HCT116 (cell line): ENCODE results near the gene THRB. TPM values are rescaled to one million over a fixed set of nuclear protein-coding genes. Genes with fewer than 3 reads are reported as not detected.

Experiments
- ATAC-seq: fragments of 200-7000 bp; cut with Tn5 transposase; 2 replicates; pipeline ENCODE4 v1.9.1; 2020; ENCODE audit warnings: mild to moderate bottlenecking, moderate library complexity
- BruUV-seq: library from RNA; stranded (reverse); fragments of 400-500 nt; replicated peaks from 2 replicates; lab custom pipeline; 2021; lab: Mats Ljungman, UMichigan
- CTCF ChIA-PET: fragments of 300-600 bp; sonication (Branson Sonifier 250); formaldehyde crosslinking; loops from one replicate; lab custom pipeline; 2021; ENCODE audit warnings: antibody characterized with exemption; lab: Charles Lee
- POLR2A ChIA-PET: fragments of 300-600, 350-600 bp; sonication (Branson Sonifier 250); formaldehyde crosslinking; loops from one replicate; lab custom pipeline; 2021; ENCODE audit warnings: antibody characterized with exemption; lab: Charles Lee
- RAD21 ChIA-PET, 2 experiments: fragments of 300-600 bp; sonication (Branson Sonifier 250); formaldehyde crosslinking; loops; one replicate each; lab custom pipeline; 2023; ENCODE audit warnings: low total read pairs in 2 of 2; ENCODE audit not compliant: uncharacterized antibody in 2 of 2, unreplicated experiment in 2 of 2, low non-redundant PET in 1 of 2; lab: Charles Lee
- DNase-seq: peaks from one replicate; pipeline ENCODE4 v3.0.0-alpha.2; 2010; ENCODE audit warnings: low read depth, low spot score
- H2AFZ ChIP-seq: fragments of 200-600 bp; shearing (Covaris generic), sonication (generic); 2 replicates; pipeline ENCODE4 v1.6.1; 2017; ENCODE audit warnings: low read depth, mixed run types, mixed read lengths, antibody characterized with exemption, low read length; ENCODE audit not compliant: poor library complexity, severe bottlenecking
- H3K27ac ChIP-seq: 2 replicates; pipeline ENCODE4 v1.5.1; 2012; ENCODE audit warnings: low read depth, low read length
- H3K27me3 ChIP-seq: fragments of 200-600 bp; sonication (generic); 2 replicates; pipeline ENCODE4 v1.6.1; 2016; ENCODE audit warnings: mixed run types, low read length, mixed read lengths; ENCODE audit not compliant: insufficient read depth
- H3K36me3 ChIP-seq, 2 experiments: fragments of 200-500 bp in 1 of 2; fragments of 200-600 bp in 1 of 2; sonication (Bioruptor generic) in 1 of 2; sonication (generic) in 1 of 2; 2 replicates each; pipeline versions ENCODE4 v1.5.1 to v1.6.1; 2014 to 2016; ENCODE audit warnings: low read length in 2 of 2, inconsistent platforms in 1 of 2, mixed read lengths in 1 of 2, mixed run types in 1 of 2; ENCODE audit not compliant: insufficient read depth in 2 of 2, control insufficient read depth in 1 of 2
- H3K4me1 ChIP-seq, 2 experiments: fragments of 200-600 bp in 1 of 2; sonication (generic) in 1 of 2; 2 replicates each; pipeline versions ENCODE4 v1.5.1 to v1.6.1; 2012 to 2017; ENCODE audit warnings: low read length in 2 of 2, inconsistent platforms in 1 of 2, mild to moderate bottlenecking in 1 of 2, mixed read lengths in 1 of 2, mixed run types in 1 of 2, moderate library complexity in 1 of 2; ENCODE audit not compliant: insufficient read depth in 2 of 2, control insufficient read depth in 1 of 2
- H3K4me2 ChIP-seq: fragments of 200-600 bp; sonication (generic); 2 replicates; pipeline ENCODE4 v1.6.1; 2017; ENCODE audit warnings: mixed run types, low read length, mixed read lengths
- H3K4me3 ChIP-seq, 2 experiments: fragments of 200-600 bp in 1 of 2; sonication (generic) in 1 of 2; replicated peaks in 1 of 2; 2 replicates each; pipeline ENCODE4 v1.5.1; 2011 to 2016; ENCODE audit warnings: low read length in 2 of 2, control low read depth in 1 of 2, low read depth in 1 of 2, mild to moderate bottlenecking in 1 of 2, mixed read lengths in 1 of 2, mixed run types in 1 of 2
- H3K79me2 ChIP-seq: fragments of 200-600 bp; sonication (generic); 2 replicates; pipeline ENCODE4 v1.6.1; 2017; ENCODE audit warnings: mild to moderate bottlenecking, mixed run types, low read length, moderate library complexity, mixed read lengths; ENCODE audit not compliant: insufficient read depth
- H3K9ac ChIP-seq: fragments of 200-600 bp; sonication (generic); 2 replicates; pipeline ENCODE4 v1.6.1; 2016; ENCODE audit warnings: low read length, mixed read lengths
- H3K9me2 ChIP-seq: fragments of 200-600 bp; sonication (generic), shearing (Covaris generic); 2 replicates; pipeline ENCODE4 v1.6.1; 2017; ENCODE audit warnings: mixed run types, mild to moderate bottlenecking, moderate library complexity; ENCODE audit not compliant: insufficient read depth
- H3K9me3 ChIP-seq, 2 experiments: fragments of 200-500 bp in 1 of 2; fragments of 200-600 bp in 1 of 2; sonication (Bioruptor generic) in 1 of 2; sonication (generic) in 1 of 2; 2 replicates each; pipeline ENCODE4 v1.6.1; 2014 to 2017; ENCODE audit warnings: low read length in 2 of 2, mixed read lengths in 2 of 2, inconsistent platforms in 1 of 2, low read depth in 1 of 2, mild to moderate bottlenecking in 1 of 2, mixed run types in 1 of 2, moderate library complexity in 1 of 2; ENCODE audit not compliant: control insufficient read depth in 1 of 2, insufficient read depth in 1 of 2
- H4K20me1 ChIP-seq: fragments of 200-600 bp; sonication (generic), shearing (Covaris generic); 2 replicates; pipeline ENCODE4 v1.6.1; 2017; ENCODE audit warnings: mixed run types, mild to moderate bottlenecking, moderate library complexity; ENCODE audit not compliant: insufficient read depth
- ATF3 ChIP-seq: IDR thresholded peaks from 2 replicates; pipeline ENCODE4 v1.6.1; 2012
- CBX3 ChIP-seq: IDR thresholded peaks from 2 replicates; pipeline ENCODE4 v1.6.1; 2012; ENCODE audit warnings: low read depth
- CEBPB ChIP-seq: IDR thresholded peaks from 2 replicates; pipeline ENCODE4 v1.6.1; 2012; ENCODE audit warnings: low read depth
- CTCF ChIP-seq, 3 experiments: fragments of 200-600 bp in 1 of 3; sonication (generic) in 1 of 3; IDR thresholded peaks in 2 of 3; conservative IDR thresholded peaks in 1 of 3; 2 replicates each; pipeline ENCODE4 v1.5.1; 2012 to 2017; ENCODE audit warnings: low read depth in 2 of 3, low read length in 2 of 3, antibody characterized with exemption in 1 of 3, borderline replicate concordance in 1 of 3, control low read depth in 1 of 3, mild to moderate bottlenecking in 1 of 3, mixed read lengths in 1 of 3, mixed run types in 1 of 3, moderate library complexity in 1 of 3; ENCODE audit not compliant: insufficient read depth in 1 of 3
- EGR1 ChIP-seq: IDR thresholded peaks from 2 replicates; pipeline ENCODE4 v1.6.1; 2012; ENCODE audit warnings: low read depth
- ELF1 ChIP-seq: IDR thresholded peaks from 2 replicates; pipeline ENCODE4 v1.6.1; 2012; ENCODE audit warnings: low read depth, borderline replicate concordance
- EZH2 ChIP-seq: fragments of 200-600 bp; sonication (generic); IDR thresholded peaks from 2 replicates; pipeline ENCODE4 v1.6.1; 2017; ENCODE audit warnings: antibody characterized with exemption, mixed run types
- FOSL1 ChIP-seq: IDR thresholded peaks from 2 replicates; pipeline ENCODE4 v1.6.1; 2012; ENCODE audit warnings: low read depth
- JUND ChIP-seq: IDR thresholded peaks from 2 replicates; pipeline ENCODE4 v1.6.1; 2012
- POLR2A ChIP-seq: IDR thresholded peaks from 2 replicates; pipeline ENCODE4 v1.7.0; 2011; ENCODE audit warnings: borderline replicate concordance; ENCODE audit not compliant: insufficient read depth, insufficient read length; ENCODE audit errors: extremely low read depth
- REST ChIP-seq: IDR thresholded peaks from 2 replicates; pipeline ENCODE4 v1.6.1; 2012; ENCODE audit warnings: low read depth
- SIN3A ChIP-seq: IDR thresholded peaks from 2 replicates; pipeline ENCODE4 v1.6.1; 2012; ENCODE audit warnings: low read depth
- SP1 ChIP-seq: IDR thresholded peaks from 2 replicates; pipeline ENCODE4 v1.6.1; 2012; ENCODE audit warnings: low read depth
- SRF ChIP-seq: IDR thresholded peaks from 2 replicates; pipeline ENCODE4 v1.6.1; 2012; ENCODE audit warnings: low read depth
- TCF7L2 ChIP-seq: IDR thresholded peaks from 2 replicates; pipeline ENCODE4 v1.7.0; 2011; ENCODE audit warnings: borderline replicate concordance, inconsistent platforms; ENCODE audit not compliant: insufficient read depth, insufficient read length; ENCODE audit errors: extremely low read depth
- ZFX ChIP-seq: fragments of 450-650 bp; IDR thresholded peaks from 2 replicates; pipeline ENCODE4 v1.6.1; 2017
- intact Hi-C: fragments of 100-400 bp; cut with micrococcal nuclease; formaldehyde crosslinking; loops from 2 replicates; pipeline ENCODE4 v1.10.0; 2022
- total RNA-seq: library from RNA; stranded (reverse); gene quantifications from one replicate; pipeline ENCODE4 v1.2.1, GENCODE V29; 2021; ENCODE audit not compliant: unreplicated experiment
- TF ChIP-seq, protein P1 (sequence below): IDR thresholded peaks from 2 replicates; pipeline ENCODE4 v1.6.1; 2011; ENCODE audit warnings: mild to moderate bottlenecking, low read length, moderate library complexity; ENCODE audit not compliant: insufficient replicate concordance; ENCODE audit errors: extremely low read depth

The THRB gene
- total RNA-seq, 1 experiment from 2014 or later = 2.5 TPM

DNA sequence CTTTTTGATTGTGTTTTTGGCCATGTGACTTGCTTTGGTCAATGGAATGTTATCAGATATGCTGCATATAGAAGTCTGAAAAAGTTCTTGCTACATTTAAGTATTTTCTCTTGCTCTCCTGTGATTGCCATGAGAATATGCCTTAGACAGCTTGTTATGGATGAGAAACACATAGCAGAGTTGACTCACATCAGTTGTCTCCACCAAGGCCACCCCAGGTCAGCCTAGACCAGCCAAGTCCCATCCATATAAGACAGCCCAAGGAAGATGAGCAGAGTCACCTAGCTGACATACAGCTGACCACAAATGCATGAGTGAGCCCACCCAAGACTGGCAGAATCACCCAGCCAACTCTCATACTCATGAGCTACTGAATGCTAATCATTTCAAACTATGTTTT lies 153.0 kb downstream of the THRB start (continued):
- TF ChIP-seq REST (no peak), ATF3 (no peak), ELF1 (no peak)

DNA sequence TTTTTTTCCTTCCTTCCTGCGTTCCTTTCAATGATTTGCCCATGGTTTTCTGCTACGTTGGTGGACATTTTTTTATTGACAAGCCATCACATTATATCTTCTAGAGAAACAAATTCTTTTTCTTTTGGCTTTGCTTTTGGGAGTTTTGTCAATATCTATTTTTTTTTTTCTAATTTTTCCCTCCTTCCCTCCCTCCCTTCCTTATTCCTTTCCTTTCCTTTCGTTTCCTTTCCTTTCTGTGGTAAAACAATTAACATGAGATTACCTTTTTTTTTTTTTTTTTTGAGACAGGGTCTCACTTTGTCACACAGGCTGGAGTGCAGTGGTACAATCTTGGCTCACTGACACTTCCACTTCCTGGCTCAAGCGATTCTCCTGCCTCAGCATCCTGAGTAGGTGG lies 153.7 kb downstream of the THRB start:
- ATAC-seq (no peak), DNase-seq (no peak)
- RAD21 ChIA-PET = no interaction called here
- no peaks in the 10 kb centered on the region for H3K79me2 ChIP-seq
- no peaks in the 10 kb centered on the region for H4K20me1 ChIP-seq
- H3K27me3 ChIP-seq = no peaks in the 10 kb centered on the region
- POLR2A ChIA-PET = no interaction called here
- no peak overlapping the region for H3K9ac ChIP-seq
- intact Hi-C loops = no loop called here
- no peaks in the 10 kb centered on the region for H3K9me2 ChIP-seq
- H3K4me3 ChIP-seq = no peak overlapping the region
- no TSS peak for BruUV-seq
- H3K36me3 ChIP-seq = no peaks in the 10 kb centered on the region
- H3K27ac ChIP-seq = no peak overlapping the region
- no peak overlapping the region for H2AFZ ChIP-seq
- H3K4me2 ChIP-seq = no peak overlapping the region
- no peaks in the 10 kb centered on the region for H3K4me1 ChIP-seq
- H3K9me3 ChIP-seq = no peaks in the 10 kb centered on the region
- CTCF ChIA-PET = no interaction called here
- TF ChIP-seq SIN3A (no peak), SRF (no peak), CEBPB (no peak), CTCF (IDR thresholded peaks at IDR 0.05 in 2 of 3, conservative IDR thresholded peaks at IDR 0.05 in 1 of 3; ENCODE audit: borderline replicate concordance in 1 of 3, insufficient read depth in 1 of 3, low read depth in 2 of 3, low read length in 2 of 3) (no peak), CBX3 (no peak), FOSL1 (no peak), POLR2A (no peak), EGR1 (no peak), ZFX (no peak), ATF3 (no peak), ELF1 (no peak), SP1 (no peak), TCF7L2 (no peak), JUND (no peak), EZH2 (no peak)
- TF ChIP-seq, protein P1, sequence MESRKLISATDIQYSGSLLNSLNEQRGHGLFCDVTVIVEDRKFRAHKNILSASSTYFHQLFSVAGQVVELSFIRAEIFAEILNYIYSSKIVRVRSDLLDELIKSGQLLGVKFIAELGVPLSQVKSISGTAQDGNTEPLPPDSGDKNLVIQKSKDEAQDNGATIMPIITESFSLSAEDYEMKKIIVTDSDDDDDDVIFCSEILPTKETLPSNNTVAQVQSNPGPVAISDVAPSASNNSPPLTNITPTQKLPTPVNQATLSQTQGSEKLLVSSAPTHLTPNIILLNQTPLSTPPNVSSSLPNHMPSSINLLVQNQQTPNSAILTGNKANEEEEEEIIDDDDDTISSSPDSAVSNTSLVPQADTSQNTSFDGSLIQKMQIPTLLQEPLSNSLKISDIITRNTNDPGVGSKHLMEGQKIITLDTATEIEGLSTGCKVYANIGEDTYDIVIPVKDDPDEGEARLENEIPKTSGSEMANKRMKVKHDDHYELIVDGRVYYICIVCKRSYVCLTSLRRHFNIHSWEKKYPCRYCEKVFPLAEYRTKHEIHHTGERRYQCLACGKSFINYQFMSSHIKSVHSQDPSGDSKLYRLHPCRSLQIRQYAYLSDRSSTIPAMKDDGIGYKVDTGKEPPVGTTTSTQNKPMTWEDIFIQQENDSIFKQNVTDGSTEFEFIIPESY = no peak
